ENCODE data around the gene NCL.
"Not testable (repeated sequence)": the region's sequence is repeated elsewhere in the genome, so short reads cannot be mapped to it uniquely, and the experiment has no call there.

NCL gene

DNA sequence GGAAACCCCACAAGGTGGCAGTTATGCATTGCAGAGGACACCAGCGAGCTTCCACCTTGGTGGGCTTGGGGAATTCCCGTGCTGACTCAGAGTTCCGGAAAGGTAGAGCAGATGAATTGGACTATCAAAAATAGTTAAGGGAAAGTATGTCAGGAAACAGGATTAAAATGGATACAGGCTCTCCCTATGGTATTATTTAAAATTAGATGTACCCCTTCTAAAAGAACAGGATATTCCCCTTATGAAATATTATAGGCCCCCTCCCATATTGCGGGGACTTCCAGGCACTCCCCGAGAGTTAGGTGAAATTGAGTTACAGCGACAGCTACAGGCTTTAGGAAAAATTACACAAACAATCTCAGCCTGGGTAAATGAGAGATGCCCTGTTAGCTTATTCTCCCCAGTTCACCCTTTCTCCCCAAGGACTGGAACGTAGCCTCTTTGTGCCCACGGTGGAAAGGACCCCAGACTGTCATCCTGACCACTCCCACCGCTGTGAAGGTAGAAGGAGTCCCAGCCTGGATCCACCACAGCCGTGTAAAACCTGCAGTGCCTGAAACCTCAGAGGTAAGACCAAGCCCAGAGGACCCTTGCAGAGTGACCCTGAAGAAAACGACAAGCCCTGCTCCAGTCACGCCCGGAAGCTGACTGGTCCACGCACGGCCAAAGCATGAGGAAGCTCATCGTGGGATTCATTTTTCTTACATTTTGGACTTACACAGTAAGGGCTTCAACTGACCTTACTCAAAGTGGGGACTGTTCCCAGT lies 58.5 kb downstream of the NCL start:
- not testable (repeated sequence) for DNase-seq (ENCODE audit: low read depth in 3 of 3)

DNA sequence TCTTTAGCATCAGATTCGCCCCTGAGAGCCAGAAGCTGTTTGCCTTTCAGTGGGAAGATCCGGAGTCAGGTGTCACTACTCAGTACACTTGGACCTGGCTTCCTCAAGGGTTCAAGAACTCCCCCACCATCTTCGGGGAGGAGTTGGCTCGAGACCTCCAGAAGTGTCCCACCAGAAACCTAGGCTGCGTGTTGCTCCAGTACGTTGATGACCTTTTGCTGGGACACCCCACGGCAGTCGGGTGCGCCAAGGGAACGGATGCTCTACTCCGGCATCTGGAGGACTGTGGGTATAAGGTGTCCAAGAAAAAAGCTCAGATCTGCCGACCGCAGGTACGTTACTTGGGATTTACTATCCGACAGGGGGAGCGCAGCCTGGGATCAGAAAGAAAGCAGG lies 60.1 kb downstream of the NCL start:
- not testable (repeated sequence) for DNase-seq (ENCODE audit: low read depth in 3 of 3)
